A673 (cell line): ENCODE results near the gene MT1G.

ENCODE experiments used
- CTCF ChIP-seq: fragments of 300-800, 200-600 bp; sonication (generic); conservative IDR thresholded peaks from 2 replicates; pipeline ENCODE4 v1.5.1; 2017; ENCODE audit warnings: low read depth, mild to moderate bottlenecking, antibody characterized with exemption, low read length, moderate library complexity, mixed read lengths
- EZH2 ChIP-seq: fragments of 200-600 bp; sonication (generic); IDR thresholded peaks from 2 replicates; pipeline ENCODE4 v1.6.1; 2017; ENCODE audit warnings: borderline replicate concordance, low read depth, mild to moderate bottlenecking, mixed read lengths, antibody characterized with exemption, low read length; ENCODE audit not compliant: poor library complexity, severe bottlenecking

GRCh38 chr16:56669005-56669839 lies 1.4 kb upstream of the MT1G start, which contains the start of gene MT1H:
- TF ChIP-seq CTCF (no peak), EZH2 (no peak)
